ENCODE measurements around the gene TAS2R39. TPM values are rescaled to one million over a fixed set of nuclear protein-coding genes. Genes with fewer than 3 reads are reported as not detected.
"Not testable (repeated sequence)": the region's sequence is repeated elsewhere in the genome, so short reads cannot be mapped to it uniquely, and the experiment has no call there.

The TAS2R39 gene
- total RNA-seq, 1 experiment from 2014 or later, result not detected

- Histone ChIP-seq H4K8ac (replicated peaks; ENCODE audit: insufficient read length, low read depth, low read length) (no peak overlapping the region), H3K4me2 (ENCODE audit: insufficient read depth, insufficient read length, low read length) (no peak overlapping the region), H2BK120ac (ENCODE audit: low read depth, low read length, poor library complexity, severe bottlenecking) (no peak overlapping the region), H2BK20ac (ENCODE audit: low read depth, low read length, poor library complexity, severe bottlenecking) (no peak overlapping the region), H3K27ac (ENCODE audit: insufficient read length, low read depth, low read length) (no peak overlapping the region), H4K20me1 (ENCODE audit: control insufficient read depth, insufficient read depth, insufficient read length) (no peaks in the 10 kb centered on the region), H3K79me1 (ENCODE audit: insufficient read depth, low read depth, low read length, poor library complexity, severe bottlenecking) (no peaks in the 10 kb centered on the region), H2BK15ac (ENCODE audit: low read depth, low read length) (no peak overlapping the region), H2BK12ac (ENCODE audit: insufficient read length, low read depth, low read length) (no peak overlapping the region), H3K4me1 (ENCODE audit: insufficient read depth, low read length) (no peaks in the 10 kb centered on the region), H3K23ac (ENCODE audit: insufficient read length, low read depth, low read length) (no peak overlapping the region), H3K14ac (ENCODE audit: insufficient read depth, low read length) (no peak overlapping the region), H3K18ac (ENCODE audit: insufficient read length, low read depth, low read length) (no peak overlapping the region), H4K91ac (ENCODE audit: insufficient read length, low read depth, low read length) (no peak overlapping the region), H2BK5ac (ENCODE audit: insufficient read length, low read length) (no peak overlapping the region), H3T11ph (ENCODE audit: low read length) (no peak overlapping the region), H2AFZ (ENCODE audit: low read length) (no peak overlapping the region), H3K56ac (ENCODE audit: insufficient read length, low read depth, low read length) (no peak overlapping the region), H3K4ac (ENCODE audit: low read depth, low read length) (no peak overlapping the region), H3K9ac (ENCODE audit: extremely low read depth, insufficient read length, low read length) (no peak overlapping the region), H3K23me2 (ENCODE audit: insufficient read length, low read depth, low read length, poor library complexity, severe bottlenecking) (no peaks in the 10 kb centered on the region), H3K79me2 (ENCODE audit: insufficient read depth, low read length) (no peaks in the 10 kb centered on the region), H3K9me3 (ENCODE audit: control insufficient read depth, low read depth, low read length) (no peaks in the 10 kb centered on the region), H4K5ac (ENCODE audit: insufficient read length, low read depth, low read length) (no peak overlapping the region), H2AK5ac (ENCODE audit: insufficient read length, low read length) (no peak overlapping the region), H3K27me3 (ENCODE audit: insufficient read depth, low read length) (no peaks in the 10 kb centered on the region)
- peaks cover 0 to 9% of the 10 kb centered on the region in 2 experiments; a peak in 2 of 5 replicates for H3K9me3 Mint-ChIP-seq
- H3K27me3 Mint-ChIP-seq (ENCODE audit: low read depth), result no peaks in the 10 kb centered on the region
- no peak for DNase-seq
- peaks cover 0 to 5% (median 0%) of the 10 kb centered on the region in 3 experiments; a peak in 1 of 7 replicates for H3K36me3 Mint-ChIP-seq (ENCODE audit: insufficient read depth in 1 of 3, low read depth in 3 of 3)
- no peak overlapping the region for H3K27ac Mint-ChIP-seq
- TF ChIP-seq CTCF (conservative IDR thresholded peaks at IDR 0.05), result no peak
- H3K4me3 Mint-ChIP-seq, result no peak overlapping the region
- H3K4me1 Mint-ChIP-seq, result no peaks in the 10 kb centered on the region
- WGBS (ENCODE audit: extremely low coverage, insufficient read length, low lambda C conversion rate), result no CpG with 5 or more reads among the region's 4 CpGs
Observed at GRCh38 chr7:143210541-143210940, 27.3 kb downstream of the TAS2R39 start.

- not testable (repeated sequence) for H3K4ac ChIP-seq (ENCODE audit: low read depth, low read length); H3K9me3 Mint-ChIP-seq
- no CpG with 5 or more reads among the region's 4 CpGs for WGBS (ENCODE audit: extremely low coverage, insufficient read length, low lambda C conversion rate)
Observed at GRCh38 chr7:143213478-143213877, 30.3 kb downstream of the TAS2R39 start.

More at GRCh38 chr7:143213478-143213877, 30.3 kb downstream of the TAS2R39 start:
- H3T11ph ChIP-seq (ENCODE audit: low read length); H4K8ac ChIP-seq (replicated peaks; ENCODE audit: insufficient read length, low read depth, low read length); H3K36me3 Mint-ChIP-seq (ENCODE audit: insufficient read depth in 1 of 3, low read depth in 3 of 3); H3K27me3 Mint-ChIP-seq (ENCODE audit: low read depth); H4K91ac ChIP-seq (ENCODE audit: insufficient read length, low read depth, low read length); H2AK5ac ChIP-seq (ENCODE audit: insufficient read length, low read length); H3K79me2 ChIP-seq (ENCODE audit: insufficient read depth, low read length); H3K79me1 ChIP-seq (ENCODE audit: insufficient read depth, low read depth, low read length, poor library complexity, severe bottlenecking); H3K56ac ChIP-seq (ENCODE audit: insufficient read length, low read depth, low read length); H3K27ac Mint-ChIP-seq; H3K4me2 ChIP-seq (ENCODE audit: insufficient read depth, insufficient read length, low read length); H3K23me2 ChIP-seq (ENCODE audit: insufficient read length, low read depth, low read length, poor library complexity, severe bottlenecking); H3K4me1 ChIP-seq (ENCODE audit: insufficient read depth, low read length); H2BK12ac ChIP-seq (ENCODE audit: insufficient read length, low read depth, low read length); H3K27me3 ChIP-seq (ENCODE audit: insufficient read depth, low read length); H3K27ac ChIP-seq (ENCODE audit: insufficient read length, low read depth, low read length); H3K4me3 Mint-ChIP-seq; H2BK120ac ChIP-seq (ENCODE audit: low read depth, low read length, poor library complexity, severe bottlenecking); H3K14ac ChIP-seq (ENCODE audit: insufficient read depth, low read length); H2BK15ac ChIP-seq (ENCODE audit: low read depth, low read length); H4K20me1 ChIP-seq (ENCODE audit: control insufficient read depth, insufficient read depth, insufficient read length); H2BK20ac ChIP-seq (ENCODE audit: low read depth, low read length, poor library complexity, severe bottlenecking); H2AFZ ChIP-seq (ENCODE audit: low read length); H2BK5ac ChIP-seq (ENCODE audit: insufficient read length, low read length); H3K4me1 Mint-ChIP-seq; H3K9ac ChIP-seq (ENCODE audit: extremely low read depth, insufficient read length, low read length); H3K23ac ChIP-seq (ENCODE audit: insufficient read length, low read depth, low read length); H3K18ac ChIP-seq (ENCODE audit: insufficient read length, low read depth, low read length); H4K5ac ChIP-seq (ENCODE audit: insufficient read length, low read depth, low read length); DNase-seq; H3K9me3 ChIP-seq (ENCODE audit: control insufficient read depth, low read depth, low read length): not testable (repeated sequence)

Data from H9 (cell line).